ENCODE results near the gene VCAN. TPM values are rescaled to one million over a fixed set of nuclear protein-coding genes. Genes with fewer than 3 reads are reported as not detected.
A peak's percentile ranks its signal among the peaks of the same experiment; 100 is the strongest.

VCAN gene
- total and polyA plus RNA-seq, 11 donors: 4.8 to 121 (median 26.4) TPM

DNA sequence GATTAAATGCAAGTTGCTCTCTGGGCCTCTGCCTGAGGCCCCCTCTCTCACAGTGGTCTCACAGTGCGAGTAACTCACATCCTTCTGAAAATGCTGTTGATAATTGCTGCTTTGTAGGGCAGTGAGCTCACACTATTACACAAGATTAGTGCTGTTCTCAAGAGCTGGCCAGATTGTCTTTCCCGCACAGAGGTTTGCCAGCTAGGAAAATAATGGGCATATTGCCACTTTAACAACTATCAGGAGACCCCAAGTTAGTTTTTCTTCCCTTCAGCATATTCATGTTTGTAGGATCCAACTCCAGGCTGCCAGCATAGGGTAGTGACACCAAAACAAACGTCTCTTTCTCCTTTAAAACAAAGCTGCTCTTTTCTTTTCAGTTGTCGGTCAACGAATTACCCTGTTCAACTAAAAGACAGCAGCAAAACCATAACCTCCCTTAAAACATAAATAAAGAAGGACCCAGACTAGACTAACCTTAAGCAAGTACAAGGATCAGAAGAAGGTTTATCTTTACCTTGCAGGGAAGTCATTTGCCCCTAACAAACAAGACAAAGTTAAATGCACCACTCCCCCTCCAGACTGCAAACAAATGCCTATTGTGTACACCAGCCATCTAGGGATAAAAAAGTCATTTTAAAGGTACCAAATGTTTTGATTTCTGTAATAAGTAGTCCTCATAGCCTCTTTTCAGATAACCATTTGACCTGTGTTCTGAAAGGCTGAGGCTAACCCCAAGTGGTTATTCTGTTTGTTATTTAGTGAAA, 91.4 kb downstream of the VCAN start:
- H3K36me3 ChIP-seq: peaks cover 0 to 4% (median 0%) of the 10 kb centered on the region in 9 donors
- WGBS, 4 donors: 66 to 84% (median 75%) methylated on average over 5 of the region's 5 CpGs
- intact Hi-C loops (cut with DNase I): loop anchor here (5.0 to 10.0 kb wide), 8 partner anchors 91 to 1388 kb away; partner anchors contain the start of gene VCAN (in 2 of the 10)
- peaks cover 0 to 5% (median 0%) of the 10 kb centered on the region in 12 donors for H3K9me3 ChIP-seq
- TF ChIP-seq POLR2A (IDR thresholded peaks at IDR 0.05): no peak
- peak overlapping the region in 10 of 12 donors; percentile 2 to 64 (median 42) for H3K27ac ChIP-seq
- peaks cover 0 to 23% (median 4%) of the 10 kb centered on the region in 12 donors for H3K4me1 ChIP-seq
- ATAC-seq (peak; percentile 56 to 83 (median 76)), DNase-seq (peak in 1 of 5 donors; percentile 26)
- H3K4me3 ChIP-seq: no peak overlapping the region
- H3K27me3 ChIP-seq: no peaks in the 10 kb centered on the region

DNA sequence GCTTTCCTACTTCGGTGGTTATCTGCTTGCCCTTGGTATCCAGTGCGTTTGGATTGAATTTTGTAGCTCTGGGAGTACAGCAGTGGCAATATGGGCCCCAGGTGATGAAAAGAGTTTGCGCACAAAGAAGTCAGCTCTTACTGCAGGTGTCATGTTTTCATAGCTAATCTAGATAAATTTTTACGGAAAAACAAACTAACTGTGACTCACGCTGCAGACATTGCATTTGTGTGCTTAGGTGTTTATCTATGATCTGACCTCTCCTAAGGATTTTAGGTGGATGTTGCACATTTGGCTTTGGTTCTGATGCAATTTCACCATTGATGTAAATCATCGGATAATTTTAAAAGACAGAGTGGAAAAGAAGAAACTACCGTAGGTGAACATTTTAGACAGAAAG, 92.1 kb downstream of the VCAN start:
- Histone ChIP-seq H3K27me3 (no peaks in the 10 kb centered on the region), H3K4me1 (peaks cover 0 to 23% (median 4%) of the 10 kb centered on the region in 12 donors), H3K27ac (peak overlapping the region in 5 of 12 donors; percentile 15 to 59 (median 45)), H3K4me3 (no peak overlapping the region), H3K36me3 (peaks cover 0 to 4% (median 0%) of the 10 kb centered on the region in 9 donors), H3K9me3 (peaks cover 0 to 5% (median 0%) of the 10 kb centered on the region in 12 donors)
- intact Hi-C loops (cut with DNase I): loop anchor here (2.0 to 10.0 kb wide), 12 partner anchors 91 to 1389 kb away; partner anchors contain the start of gene VCAN (in 2 of the 10)
- ATAC-seq: no peak
- TF ChIP-seq, protein P1, sequence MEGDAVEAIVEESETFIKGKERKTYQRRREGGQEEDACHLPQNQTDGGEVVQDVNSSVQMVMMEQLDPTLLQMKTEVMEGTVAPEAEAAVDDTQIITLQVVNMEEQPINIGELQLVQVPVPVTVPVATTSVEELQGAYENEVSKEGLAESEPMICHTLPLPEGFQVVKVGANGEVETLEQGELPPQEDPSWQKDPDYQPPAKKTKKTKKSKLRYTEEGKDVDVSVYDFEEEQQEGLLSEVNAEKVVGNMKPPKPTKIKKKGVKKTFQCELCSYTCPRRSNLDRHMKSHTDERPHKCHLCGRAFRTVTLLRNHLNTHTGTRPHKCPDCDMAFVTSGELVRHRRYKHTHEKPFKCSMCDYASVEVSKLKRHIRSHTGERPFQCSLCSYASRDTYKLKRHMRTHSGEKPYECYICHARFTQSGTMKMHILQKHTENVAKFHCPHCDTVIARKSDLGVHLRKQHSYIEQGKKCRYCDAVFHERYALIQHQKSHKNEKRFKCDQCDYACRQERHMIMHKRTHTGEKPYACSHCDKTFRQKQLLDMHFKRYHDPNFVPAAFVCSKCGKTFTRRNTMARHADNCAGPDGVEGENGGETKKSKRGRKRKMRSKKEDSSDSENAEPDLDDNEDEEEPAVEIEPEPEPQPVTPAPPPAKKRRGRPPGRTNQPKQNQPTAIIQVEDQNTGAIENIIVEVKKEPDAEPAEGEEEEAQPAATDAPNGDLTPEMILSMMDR (IDR thresholded peaks at IDR 0.05): no peak
- no peak for TF ChIP-seq POLR2A (IDR thresholded peaks at IDR 0.05)
- 50 to 61% (median 57%) methylated on average over 7 of the region's 7 CpGs for WGBS, 4 donors
- no peak for DNase-seq

DNA sequence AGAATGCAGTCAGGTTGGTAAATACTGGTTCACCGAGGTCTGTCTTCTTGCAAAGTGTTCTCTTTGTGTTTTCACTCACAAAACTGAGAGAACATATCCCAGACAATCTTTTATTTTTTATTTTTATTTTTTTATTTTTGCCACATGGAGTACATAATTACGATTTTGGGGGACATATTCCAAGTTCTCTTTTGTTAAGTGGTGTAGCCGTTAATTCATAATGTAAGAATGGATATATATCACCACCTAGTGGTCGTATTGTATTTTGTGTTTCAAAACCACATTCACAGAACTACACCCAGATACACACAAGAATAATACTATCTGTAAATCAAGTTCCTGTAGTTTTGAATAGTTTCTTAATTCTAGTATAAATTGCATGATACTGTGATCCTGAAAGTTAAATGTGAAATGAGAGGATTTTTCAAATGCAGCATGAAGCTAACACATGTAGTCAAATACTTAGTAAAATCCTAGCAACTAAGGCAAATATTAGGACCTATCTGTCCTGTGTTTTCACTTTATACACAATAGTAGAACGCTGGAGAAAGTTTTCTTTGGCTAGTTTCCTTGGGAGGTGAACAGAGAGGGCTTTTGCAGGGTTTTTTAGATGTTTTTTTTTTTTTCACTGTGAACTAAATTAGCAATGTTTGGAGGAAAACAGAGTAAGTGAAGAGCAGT, 92.7 kb downstream of the VCAN start:
- H3K9me3 ChIP-seq: peaks cover 0 to 5% (median 0%) of the 10 kb centered on the region in 12 donors
- H3K36me3 ChIP-seq: peaks cover 0 to 4% (median 0%) of the 10 kb centered on the region in 9 donors
- ATAC-seq: peak in 3 of 4 donors; percentile 58 to 68 (median 66)
- peaks cover 0 to 23% (median 4%) of the 10 kb centered on the region in 12 donors for H3K4me1 ChIP-seq
- no peak for DNase-seq
- WGBS, 4 donors: 20 to 26% (median 22%) methylated on average over 5 of the region's 5 CpGs
- peak overlapping the region in 3 of 12 donors; percentile 11 to 50 (median 44) for H3K27ac ChIP-seq
- no peaks in the 10 kb centered on the region for H3K27me3 ChIP-seq
- TF ChIP-seq, protein P1 (IDR thresholded peaks at IDR 0.05): peak; percentile 53 to 78 (median 67)
- no peak for TF ChIP-seq POLR2A (IDR thresholded peaks at IDR 0.05)
- intact Hi-C loops (cut with DNase I): loop anchor here (2.0 to 10.0 kb wide), 12 partner anchors 92 to 1389 kb away; partner anchors contain the start of gene VCAN (in 2 of the 10)
- H3K4me3 ChIP-seq: no peak overlapping the region

DNA sequence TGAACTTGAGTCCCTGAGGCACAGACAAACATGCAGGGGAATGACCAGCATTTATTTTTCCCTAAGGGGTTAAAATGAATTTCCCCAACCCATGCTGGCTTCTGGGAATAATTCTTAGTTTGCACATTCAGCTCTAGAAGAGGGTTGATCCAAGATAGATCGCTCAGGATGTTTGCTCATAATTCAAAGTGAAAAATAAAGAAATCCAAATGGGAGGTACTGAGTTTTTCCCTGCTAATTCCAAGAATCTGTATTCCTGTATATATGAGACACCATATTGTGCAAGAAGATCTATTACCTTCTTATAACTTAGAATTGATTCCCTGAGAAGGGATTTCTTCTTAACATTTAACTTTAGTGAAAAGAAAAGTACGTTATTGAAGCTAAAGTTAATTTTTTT, 96.2 kb downstream of the VCAN start:
- 57 to 81% (median 69%) methylated on average over 2 of the region's 2 CpGs for WGBS, 4 donors
- DNase-seq (no peak), ATAC-seq (no peak)
- Histone ChIP-seq H3K9me3 (peaks cover 0 to 5% (median 0%) of the 10 kb centered on the region in 12 donors), H3K36me3 (peaks cover 0 to 14% (median 0%) of the 10 kb centered on the region in 9 donors), H3K27me3 (no peaks in the 10 kb centered on the region), H3K27ac (peak overlapping the region in 4 of 12 donors; percentile 13 to 43 (median 31)), H3K4me1 (peaks cover 0 to 17% (median 2%) of the 10 kb centered on the region in 12 donors), H3K4me3 (no peak overlapping the region)
- intact Hi-C loops (cut with DNase I): loop anchor here in 3 of 10 donors (5.0 to 10.0 kb wide), 4 partner anchors 923 to 1393 kb away; no protein-coding TSS in a partner anchor
- no peak for TF ChIP-seq POLR2A (IDR thresholded peaks at IDR 0.05)
- TF ChIP-seq, protein P1 (IDR thresholded peaks at IDR 0.05): no peak

Data from heart left ventricle (tissue), 16 donors.